ENCODE results near the gene PRELID3B.

PRELID3B gene

GRCh38 chr20:59042151-59042795, at the start of gene PRELID3B:
PRELID3B (minus strand) TSS chr20:59042786; CDS start chr20:59042730, 56 bp downstream.
- Mint-ChIP-seq H3K27ac (peak within 1 kb of the TSS; percentile 93), H3K4me1 (peaks cover 44% of the 10 kb centered on the region), H3K9me3 (no peaks in the 10 kb centered on the region), H3K36me3 (peaks cover 52% of the 10 kb centered on the region), H3K4me3 (peak within 1 kb of the TSS; percentile 71)
- ATAC-seq: peak; percentile 57
- peak in 1 of 2 donors; percentile 76 for DNase-seq (ENCODE audit: low spot score in 2 of 2)

GRCh38 chr20:59087829-59088433, 45.3 kb upstream of the PRELID3B start:
- Mint-ChIP-seq H3K27ac (no peak overlapping the region), H3K4me3 (no peak overlapping the region), H3K4me1 (no peaks in the 10 kb centered on the region), H3K9me3 (no peaks in the 10 kb centered on the region), H3K36me3 (no peaks in the 10 kb centered on the region)
- DNase-seq (ENCODE audit: low spot score in 2 of 2) (peak; percentile 73 to 88), ATAC-seq (peak; percentile 74)

GRCh38 chr20:59086923-59087322, 44.3 kb upstream of the PRELID3B start:
- Mint-ChIP-seq H3K27ac (no peak overlapping the region), H3K4me1 (no peaks in the 10 kb centered on the region), H3K36me3 (no peaks in the 10 kb centered on the region), H3K4me3 (no peak overlapping the region), H3K9me3 (no peaks in the 10 kb centered on the region)
- ATAC-seq (no peak), DNase-seq (ENCODE audit: low spot score in 2 of 2) (no peak)

- no peak overlapping the region for H3K27ac Mint-ChIP-seq
- ATAC-seq (no peak), DNase-seq (ENCODE audit: low spot score in 2 of 2) (no peak)
- H3K36me3 Mint-ChIP-seq: no peaks in the 10 kb centered on the region
- no peaks in the 10 kb centered on the region for H3K4me1 Mint-ChIP-seq
- no peak overlapping the region for H3K4me3 Mint-ChIP-seq
- H3K9me3 Mint-ChIP-seq: no peaks in the 10 kb centered on the region
Measured at GRCh38 chr20:59084041-59084850, 41.7 kb upstream of the PRELID3B start.

- no peaks in the 10 kb centered on the region for H3K9me3 Mint-ChIP-seq
- H3K4me3 Mint-ChIP-seq: no peak overlapping the region
- no peaks in the 10 kb centered on the region for H3K36me3 Mint-ChIP-seq
- no peak for ATAC-seq
- no peak for DNase-seq (ENCODE audit: low spot score in 2 of 2)
- H3K27ac Mint-ChIP-seq: no peak overlapping the region
- peaks cover 6% of the 10 kb centered on the region for H3K4me1 Mint-ChIP-seq
Measured at GRCh38 chr20:59082981-59083380, 40.4 kb upstream of the PRELID3B start.

DNA sequence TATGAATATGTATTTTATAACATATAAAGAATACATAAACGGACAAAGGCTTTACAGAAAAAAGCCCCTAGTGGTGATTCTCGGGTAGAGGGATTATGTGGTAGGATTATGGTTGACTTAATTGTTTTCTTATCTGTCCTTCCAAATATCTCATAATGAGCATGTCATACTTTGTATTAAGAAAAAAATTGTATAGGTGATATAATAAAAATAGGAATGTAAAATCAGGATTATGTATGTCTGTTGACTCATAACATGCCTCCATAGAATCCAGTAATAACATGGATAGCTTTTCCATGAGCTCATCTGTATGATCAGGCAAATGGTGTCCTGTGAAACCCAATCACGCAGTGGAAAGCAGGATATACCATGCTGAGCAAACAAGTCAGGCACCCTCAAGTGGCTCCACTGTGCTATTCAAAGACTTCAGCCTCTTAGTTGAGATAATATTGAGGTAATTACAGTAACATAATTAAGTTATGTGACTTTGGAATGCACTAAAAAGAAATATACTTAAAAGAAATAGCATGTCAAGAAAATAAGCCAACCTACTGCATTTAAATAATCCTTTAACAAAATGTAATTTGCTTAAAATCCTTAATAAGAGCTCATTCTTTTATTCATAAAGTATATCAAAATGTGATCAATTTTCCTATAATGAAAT, 39.6 kb upstream of the PRELID3B start:
- Mint-ChIP-seq H3K4me3 (no peak overlapping the region), H3K4me1 (peaks cover 13% of the 10 kb centered on the region), H3K9me3 (no peaks in the 10 kb centered on the region), H3K36me3 (peaks cover 4% of the 10 kb centered on the region), H3K27ac (no peak overlapping the region)
- ATAC-seq (no peak), DNase-seq (ENCODE audit: low spot score in 2 of 2) (no peak)

DNA sequence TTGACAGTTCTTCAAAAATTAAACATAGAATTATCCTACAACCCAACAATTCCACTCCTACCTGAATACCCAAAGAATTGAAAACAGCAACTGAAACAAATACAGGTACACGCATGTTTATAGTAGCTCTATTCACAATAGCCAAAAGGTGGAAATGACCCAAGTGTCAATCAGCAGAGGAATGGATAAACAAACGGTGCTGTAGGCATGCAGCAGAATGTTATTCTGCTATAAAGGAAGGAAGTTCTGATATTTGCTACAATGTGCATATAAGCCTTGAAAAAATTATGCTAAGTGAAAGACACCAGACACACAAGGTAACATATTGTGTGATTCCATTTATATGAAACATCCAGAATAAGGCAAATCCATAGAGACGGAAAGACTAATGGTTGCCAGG, 38.5 kb upstream of the PRELID3B start:
- Mint-ChIP-seq H3K4me1 (peaks cover 20% of the 10 kb centered on the region), H3K36me3 (peaks cover 4% of the 10 kb centered on the region), H3K27ac (no peak overlapping the region), H3K4me3 (no peak overlapping the region), H3K9me3 (no peaks in the 10 kb centered on the region)
- no peak for ATAC-seq
- DNase-seq (ENCODE audit: low spot score in 2 of 2): no peak

- peak; percentile 74 for ATAC-seq
- peaks cover 4% of the 10 kb centered on the region for H3K36me3 Mint-ChIP-seq
- peaks cover 40% of the 10 kb centered on the region for H3K4me1 Mint-ChIP-seq
- no peak overlapping the region for H3K4me3 Mint-ChIP-seq
- DNase-seq (ENCODE audit: low spot score in 2 of 2): no peak
- no peaks in the 10 kb centered on the region for H3K9me3 Mint-ChIP-seq
- H3K27ac Mint-ChIP-seq: no peak overlapping the region
Measured at GRCh38 chr20:59078231-59078630, 35.6 kb upstream of the PRELID3B start.

DNA sequence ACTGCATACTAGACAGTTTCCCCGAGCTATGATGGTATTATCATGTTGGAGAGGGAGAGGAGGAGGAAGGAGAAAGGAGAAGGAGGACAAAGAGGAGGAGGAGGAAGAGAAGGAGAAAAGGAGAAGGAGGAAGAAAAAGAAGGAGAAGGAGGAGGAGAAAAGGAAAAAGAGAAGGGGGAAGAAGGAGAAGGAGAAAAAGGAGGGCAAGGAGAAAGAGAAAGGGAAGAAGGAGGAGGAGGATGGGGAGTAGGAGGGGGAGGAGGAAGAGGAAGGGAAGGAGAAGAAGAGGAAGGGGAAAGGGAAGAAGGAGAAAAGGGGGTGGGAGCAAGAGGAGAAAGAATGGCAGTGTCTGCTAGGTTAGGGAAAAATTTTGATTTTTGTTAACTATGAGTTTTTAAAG, 35.1 kb upstream of the PRELID3B start:
- no peak overlapping the region for H3K27ac Mint-ChIP-seq
- no peak for DNase-seq (ENCODE audit: low spot score in 2 of 2)
- H3K36me3 Mint-ChIP-seq: peaks cover 4% of the 10 kb centered on the region
- H3K4me3 Mint-ChIP-seq: peak overlapping the region; percentile 19
- H3K4me1 Mint-ChIP-seq: peaks cover 40% of the 10 kb centered on the region
- ATAC-seq: no peak
- H3K9me3 Mint-ChIP-seq: no peaks in the 10 kb centered on the region

GRCh38 chr20:59075934-59076508, 33.4 kb upstream of the PRELID3B start:
- no peak for DNase-seq (ENCODE audit: low spot score in 2 of 2)
- Mint-ChIP-seq H3K4me3 (peak overlapping the region; percentile 30), H3K27ac (peak overlapping the region; percentile 40), H3K9me3 (no peaks in the 10 kb centered on the region), H3K4me1 (peaks cover 43% of the 10 kb centered on the region), H3K36me3 (peaks cover 4% of the 10 kb centered on the region)
- peak; percentile 65 for ATAC-seq

GRCh38 chr20:59074456-59074855, 31.9 kb upstream of the PRELID3B start:
- H3K4me3 Mint-ChIP-seq: no peak overlapping the region
- H3K4me1 Mint-ChIP-seq: peaks cover 47% of the 10 kb centered on the region
- ATAC-seq (peak; percentile 84), DNase-seq (ENCODE audit: low spot score in 2 of 2) (no peak)
- H3K9me3 Mint-ChIP-seq: no peaks in the 10 kb centered on the region
- no peak overlapping the region for H3K27ac Mint-ChIP-seq
- H3K36me3 Mint-ChIP-seq: peaks cover 4% of the 10 kb centered on the region

- no peak for DNase-seq (ENCODE audit: low spot score in 2 of 2)
- peaks cover 45% of the 10 kb centered on the region for H3K4me1 Mint-ChIP-seq
- no peak overlapping the region for H3K4me3 Mint-ChIP-seq
- H3K9me3 Mint-ChIP-seq: no peaks in the 10 kb centered on the region
- peaks cover 4% of the 10 kb centered on the region for H3K36me3 Mint-ChIP-seq
- H3K27ac Mint-ChIP-seq: no peak overlapping the region
- ATAC-seq: no peak
Measured at GRCh38 chr20:59073582-59073981, 31.0 kb upstream of the PRELID3B start.

DNA sequence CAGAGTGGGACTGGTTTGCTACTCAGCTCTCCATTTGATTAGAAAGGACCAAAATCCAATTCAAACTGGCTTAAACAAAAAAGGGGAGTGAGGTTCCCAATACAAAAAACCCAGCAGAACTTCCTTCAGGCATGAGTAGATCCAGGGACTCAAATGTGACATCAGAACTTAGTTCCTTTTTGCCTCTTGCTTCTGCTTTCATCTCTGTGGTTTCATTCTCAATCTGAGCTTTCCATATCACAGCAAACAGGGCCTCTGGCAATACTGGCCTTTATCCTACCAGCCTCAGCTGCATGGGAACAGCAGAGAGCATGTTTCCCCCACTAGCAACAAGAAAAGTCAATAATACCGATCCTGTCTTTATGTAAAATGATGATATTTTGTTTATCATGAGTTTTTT, 28.6 kb upstream of the PRELID3B start:
- H3K9me3 Mint-ChIP-seq: no peaks in the 10 kb centered on the region
- ATAC-seq: no peak
- no peak overlapping the region for H3K27ac Mint-ChIP-seq
- peaks cover 29% of the 10 kb centered on the region for H3K4me1 Mint-ChIP-seq
- no peak overlapping the region for H3K4me3 Mint-ChIP-seq
- DNase-seq (ENCODE audit: low spot score in 2 of 2): no peak
- H3K36me3 Mint-ChIP-seq: no peaks in the 10 kb centered on the region

GRCh38 chr20:59069026-59069425, 26.4 kb upstream of the PRELID3B start:
- H3K4me1 Mint-ChIP-seq: peaks cover 7% of the 10 kb centered on the region
- no peak for DNase-seq (ENCODE audit: low spot score in 2 of 2)
- H3K27ac Mint-ChIP-seq: no peak overlapping the region
- no peak overlapping the region for H3K4me3 Mint-ChIP-seq
- H3K36me3 Mint-ChIP-seq: no peaks in the 10 kb centered on the region
- no peak for ATAC-seq
- no peaks in the 10 kb centered on the region for H3K9me3 Mint-ChIP-seq

- Mint-ChIP-seq H3K4me3 (no peak overlapping the region), H3K9me3 (no peaks in the 10 kb centered on the region), H3K36me3 (no peaks in the 10 kb centered on the region), H3K4me1 (peaks cover 7% of the 10 kb centered on the region), H3K27ac (no peak overlapping the region)
- ATAC-seq: no peak
- DNase-seq (ENCODE audit: low spot score in 2 of 2): no peak
Measured at GRCh38 chr20:59068534-59068933, 25.9 kb upstream of the PRELID3B start.

All from stimulated activated effector memory CD8-positive, alpha-beta T cell treated with anti-CD3 and anti-CD28 coated beads, Interleukin-12 subunit alpha, Interleukin-12 subunit beta, amount 100 ng/mL, for 72 hours (primary cell).